B cell (primary cell): ENCODE data around the gene MYL5. TPM values are rescaled to one million over a fixed set of nuclear protein-coding genes. Genes with fewer than 3 reads are reported as not detected.

Experiments used
- ATAC-seq: fragments of 200-7000 bp; cut with Tn5 transposase; one replicate; pipeline ENCODE4 v1.10.0; 2021; ENCODE audit warnings: low read depth, mild to moderate bottlenecking, moderate number of reproducible peaks, moderate library complexity
- CTCF ChIA-PET: fragments of 350-600 bp; sonication (Branson Sonifier 250); formaldehyde crosslinking; loops from one replicate; lab custom pipeline; 2021; ENCODE audit warnings: antibody characterized with exemption, inconsistent platforms; lab: Charles Lee
- POLR2A ChIA-PET: fragments of 350-600 bp; sonication (Branson Sonifier 250); formaldehyde crosslinking; loops from one replicate; lab custom pipeline; 2021; ENCODE audit warnings: antibody characterized with exemption; lab: Charles Lee
- DNase-seq: peaks from one replicate; pipeline ENCODE4 v3.0.0; 2013
- H2AFZ ChIP-seq: 2 replicates; pipeline ENCODE4 v1.6.1; 2012; ENCODE audit warnings: mild to moderate bottlenecking, low read depth, low read length; ENCODE audit not compliant: insufficient read depth, poor library complexity, severe bottlenecking
- H3K27ac ChIP-seq, 2 donors: 1 replicate in 1 of 2; 2 replicates in 1 of 2; pipeline ENCODE4 v1.5.1; 2012 to 2013; ENCODE audit warnings: low read length in 2 of 2, mild to moderate bottlenecking in 2 of 2, moderate library complexity in 1 of 2
- H3K27me3 ChIP-seq, 4 experiments: fragments of 200-600 bp in 1 of 4; sonication (generic) in 1 of 4; replicated peaks in 1 of 4; 1 replicate in 2 of 4; 2 replicates in 2 of 4; pipeline versions ENCODE4 v1.6.1 to v1.7.0; 2013 to 2016; ENCODE audit warnings: low read length in 3 of 4, mild to moderate bottlenecking in 2 of 4, mixed read lengths in 1 of 4, moderate library complexity in 1 of 4; ENCODE audit not compliant: insufficient read depth in 4 of 4, control insufficient read depth in 3 of 4; ENCODE audit errors: control extremely low read depth in 1 of 4
- H3K36me3 ChIP-seq, 2 experiments: replicated peaks in 1 of 2; 1 replicate in 1 of 2; 2 replicates in 1 of 2; pipeline versions ENCODE4 v1.6.1 to v1.7.1; 2013; ENCODE audit warnings: low read length in 1 of 2; ENCODE audit not compliant: insufficient read depth in 2 of 2, control insufficient read depth in 1 of 2; ENCODE audit errors: control extremely low read depth in 1 of 2, extremely low read depth in 1 of 2
- H3K4me1 ChIP-seq, 2 donors: fragments of 200-600 bp in 1 of 2; sonication (generic) in 1 of 2; 1 replicate in 1 of 2; 2 replicates in 1 of 2; pipeline versions ENCODE4 v1.5.1 to v1.6.1; 2013 to 2017; ENCODE audit warnings: low read length in 2 of 2; ENCODE audit not compliant: control insufficient read depth in 2 of 2, insufficient read depth in 2 of 2
- H3K4me2 ChIP-seq: replicated peaks from 2 replicates; pipeline ENCODE3; 2012; ENCODE audit warnings: mild to moderate bottlenecking, low read depth, low read length; ENCODE audit not compliant: poor library complexity, severe bottlenecking
- H3K4me3 ChIP-seq, 5 experiments: fragments of 200-600 bp in 1 of 5; sonication (generic) in 1 of 5; 1 replicate in 3 of 5; 2 replicates in 2 of 5; pipeline versions ENCODE4 v1.5.1 to v1.7.0; 2011 to 2016; ENCODE audit warnings: low read length in 4 of 5, mild to moderate bottlenecking in 4 of 5, low read depth in 2 of 5, control low read depth in 1 of 5, moderate library complexity in 1 of 5; ENCODE audit not compliant: insufficient read depth in 1 of 5; ENCODE audit errors: control extremely low read depth in 1 of 5, extremely low read depth in 1 of 5
- H3K79me2 ChIP-seq: fragments of 200-600 bp; sonication (generic); one replicate; pipeline ENCODE4 v1.6.0; 2016; ENCODE audit warnings: low read length; ENCODE audit not compliant: control insufficient read depth, insufficient read depth
- H3K9ac ChIP-seq: fragments of 200-600 bp; sonication (generic); 2 replicates; pipeline ENCODE4 v1.6.1; 2017; ENCODE audit warnings: mild to moderate bottlenecking, low read length, moderate library complexity
- H3K9me3 ChIP-seq, 3 donors: one replicate each; pipeline versions ENCODE4 v1.6.1 to v1.7.1; 2013; ENCODE audit warnings: low read length in 2 of 3; ENCODE audit not compliant: control insufficient read depth in 2 of 3, insufficient read depth in 1 of 3; ENCODE audit errors: control extremely low read depth in 1 of 3
- H4K20me1 ChIP-seq: 2 replicates; pipeline ENCODE4 v1.6.0; 2012; ENCODE audit warnings: mild to moderate bottlenecking, low read length; ENCODE audit not compliant: insufficient read depth, control insufficient read depth, poor library complexity, severe bottlenecking
- H3K27ac Mint-ChIP-seq: one replicate; pipeline ENCODE4 v1.8.0; 2021; ENCODE audit warnings: mixed read lengths
- H3K27me3 Mint-ChIP-seq: one replicate; pipeline ENCODE4 v1.8.0; 2021; ENCODE audit warnings: mixed read lengths
- H3K4me1 Mint-ChIP-seq: one replicate; pipeline ENCODE4 v1.8.0; 2021; ENCODE audit warnings: mixed read lengths
- H3K4me3 Mint-ChIP-seq: one replicate; pipeline ENCODE4 v1.8.0; 2021; ENCODE audit warnings: mixed read lengths
- H3K9me3 Mint-ChIP-seq: one replicate; pipeline ENCODE4 v1.8.0; 2022; ENCODE audit warnings: mixed read lengths; ENCODE audit not compliant: insufficient read depth
- CTCF ChIP-seq: fragments of 200-600 bp; IDR thresholded peaks from one replicate; pipeline ENCODE4 v1.8.0; 2022; ENCODE audit warnings: antibody characterized with exemption, mild to moderate bottlenecking
- EZH2 ChIP-seq: IDR thresholded peaks from 2 replicates; pipeline ENCODE4 v1.6.1; 2012; ENCODE audit warnings: borderline replicate concordance, low read depth, mild to moderate bottlenecking, moderate library complexity, low read length; ENCODE audit not compliant: insufficient read depth, poor library complexity, severe bottlenecking
- WGBS: methylation state at CpG from one replicate; pipeline ENCODE4 v1.1.5; 2013; ENCODE audit warnings: missing lambda C conversion rate; ENCODE audit not compliant: insufficient coverage; 5-methylcytosine and 5-hydroxymethylcytosine counted together
- intact Hi-C: fragments of 100-400 bp; cut with micrococcal nuclease; formaldehyde crosslinking; loops from one replicate; pipeline ENCODE4 v1.10.0; 2022
- polyA plus RNA-seq: library from polyadenylated mRNA; depleted of rRNA; stranded (reverse); fragments of >200 nt; gene quantifications from 2 replicates; pipeline ENCODE4 v1.2.3, GENCODE V29; 2012
- total RNA-seq, 2 donors: library from RNA; stranded (reverse); fragments of 120-200 nt in 1 of 2; gene quantifications; 1 replicate in 1 of 2; 2 replicates in 1 of 2; pipeline versions ENCODE4 v1.2.3 to v1.2.4, GENCODE V29; 2013 to 2022

The MYL5 gene
- total and polyA plus RNA-seq, 2 donors (not counting 1 experiment from before 2014, with no cell fraction given), result 16.9 to 38.3 TPM

GRCh38 chr4:624705-625590 is 49.4 kb upstream of the MYL5 start, which contains the start of gene PDE6B:
PDE6B (plus strand) TSS chr4:625573; CDS start chr4:625627, 54 bp downstream.
- 76% methylated on average over 14 of the region's 21 CpGs for WGBS
- Histone ChIP-seq H3K4me1 (no peaks in the 10 kb centered on the region), H3K4me2 (no peak within 1 kb of the TSS), H3K9me3 (peaks cover 0 to 33% (median 0%) of the 10 kb centered on the region in 3 donors), H3K27ac (no peak within 1 kb of the TSS), H3K27me3 (peaks cover 0 to 6% (median 0%) of the 10 kb centered on the region in 4 experiments), H3K9ac (no peak within 1 kb of the TSS), H4K20me1 (no peaks in the 10 kb centered on the region), H3K36me3 (no peaks in the 10 kb centered on the region), H2AFZ (no peak within 1 kb of the TSS), H3K79me2 (no peaks in the 10 kb centered on the region), H3K4me3 (no peak within 1 kb of the TSS)
- no peak within 1 kb of the TSS for H3K4me3 Mint-ChIP-seq
- H3K4me1 Mint-ChIP-seq, result no peaks in the 10 kb centered on the region
- ATAC-seq (no peak), DNase-seq (no peak)
- POLR2A ChIA-PET, result no interaction called here
- TF ChIP-seq CTCF (no peak), EZH2 (no peak)
- peaks cover 11% of the 10 kb centered on the region for H3K27me3 Mint-ChIP-seq
- intact Hi-C loops, result no loop called here
- H3K27ac Mint-ChIP-seq, result no peak within 1 kb of the TSS
- no peaks in the 10 kb centered on the region for H3K9me3 Mint-ChIP-seq
- CTCF ChIA-PET, result interaction anchor here (0.6 kb wide), 1 partner anchor 281 kb away, joined by 3 read pairs; no protein-coding TSS in a partner anchor

- ChIA-PET CTCF (no interaction called here), POLR2A (no interaction called here)
- peaks cover 0 to 30% (median 0%) of the 10 kb centered on the region in 3 donors for H3K9me3 ChIP-seq
- H3K36me3 ChIP-seq, result no peaks in the 10 kb centered on the region
- ATAC-seq (no peak), DNase-seq (no peak)
- no peaks in the 10 kb centered on the region for H3K79me2 ChIP-seq
- H3K4me1 ChIP-seq, result no peaks in the 10 kb centered on the region
- H3K4me2 ChIP-seq, result no peak overlapping the region
- H3K4me3 ChIP-seq, result no peak overlapping the region
- no peak overlapping the region for H2AFZ ChIP-seq
- intact Hi-C loops, result no loop called here
- H3K4me3 Mint-ChIP-seq, result no peak overlapping the region
- peaks cover 0 to 6% (median 0%) of the 10 kb centered on the region in 4 experiments for H3K27me3 ChIP-seq
- H3K27me3 Mint-ChIP-seq, result peaks cover 8% of the 10 kb centered on the region
- H3K27ac ChIP-seq, result no peak overlapping the region
- WGBS, result 96% methylated on average over 39 of the region's 39 CpGs
- no peaks in the 10 kb centered on the region for H4K20me1 ChIP-seq
- H3K4me1 Mint-ChIP-seq, result no peaks in the 10 kb centered on the region
- no peaks in the 10 kb centered on the region for H3K9me3 Mint-ChIP-seq
- TF ChIP-seq CTCF, result no peak
- no peak for TF ChIP-seq EZH2
- H3K9ac ChIP-seq, result no peak overlapping the region
- no peak overlapping the region for H3K27ac Mint-ChIP-seq
These were observed 48.6 kb upstream of the MYL5 start for GRCh38 chr4:625631-626161.
